GM10248 (cell line): ENCODE measurements around the gene PTPRU.
"Not testable (repeated sequence)": the region's sequence is repeated elsewhere in the genome, so short reads cannot be mapped to it uniquely, and the experiment has no call there.

Experiments used
- CTCF ChIA-PET: fragments of 300-600 bp; sonication (Branson Sonifier 250); formaldehyde crosslinking; extraction: SDS; loops from one replicate; lab custom pipeline; 2021; ENCODE audit warnings: antibody characterized with exemption; lab: Yijun Ruan, JAX
- POLR2A ChIA-PET: fragments of 350-650 bp; sonication (Branson Sonifier 250); formaldehyde crosslinking; extraction: SDS; loops from one replicate; lab custom pipeline; 2020; ENCODE audit warnings: antibody characterized with exemption; lab: Yijun Ruan, JAX
- DNase-seq: peaks from one replicate; pipeline ENCODE4 v3.0.0; 2012; ENCODE audit errors: extremely low spot score
- TF ChIP-seq, protein P1 (sequence below): IDR thresholded peaks from 2 replicates; pipeline ENCODE4 v1.5.1; 2012; ENCODE audit warnings: mild to moderate bottlenecking, low read depth; ENCODE audit errors: extremely low read depth, missing control alignments, control extremely low read depth

The PTPRU gene

DNA sequence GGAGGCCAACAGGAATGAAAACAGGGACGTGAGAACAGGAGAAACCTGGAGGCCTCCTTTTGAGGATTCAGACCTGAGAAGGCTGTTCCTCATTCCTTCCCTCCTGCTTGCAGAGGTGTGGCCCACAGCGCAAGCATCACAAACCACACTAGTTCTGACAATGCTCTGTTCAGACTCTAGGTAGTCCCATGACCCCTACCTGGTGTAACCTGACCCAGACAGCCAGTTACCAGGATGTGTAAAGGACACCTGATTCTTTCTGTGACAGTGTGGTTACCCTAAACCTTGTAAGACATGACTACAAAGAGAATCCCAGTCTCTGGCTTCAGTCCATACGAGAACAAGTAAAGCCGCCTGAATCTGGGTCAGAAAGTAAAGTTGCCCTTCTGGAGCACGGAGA, 8.8 kb upstream of the PTPRU start:
- TF ChIP-seq, protein P1, sequence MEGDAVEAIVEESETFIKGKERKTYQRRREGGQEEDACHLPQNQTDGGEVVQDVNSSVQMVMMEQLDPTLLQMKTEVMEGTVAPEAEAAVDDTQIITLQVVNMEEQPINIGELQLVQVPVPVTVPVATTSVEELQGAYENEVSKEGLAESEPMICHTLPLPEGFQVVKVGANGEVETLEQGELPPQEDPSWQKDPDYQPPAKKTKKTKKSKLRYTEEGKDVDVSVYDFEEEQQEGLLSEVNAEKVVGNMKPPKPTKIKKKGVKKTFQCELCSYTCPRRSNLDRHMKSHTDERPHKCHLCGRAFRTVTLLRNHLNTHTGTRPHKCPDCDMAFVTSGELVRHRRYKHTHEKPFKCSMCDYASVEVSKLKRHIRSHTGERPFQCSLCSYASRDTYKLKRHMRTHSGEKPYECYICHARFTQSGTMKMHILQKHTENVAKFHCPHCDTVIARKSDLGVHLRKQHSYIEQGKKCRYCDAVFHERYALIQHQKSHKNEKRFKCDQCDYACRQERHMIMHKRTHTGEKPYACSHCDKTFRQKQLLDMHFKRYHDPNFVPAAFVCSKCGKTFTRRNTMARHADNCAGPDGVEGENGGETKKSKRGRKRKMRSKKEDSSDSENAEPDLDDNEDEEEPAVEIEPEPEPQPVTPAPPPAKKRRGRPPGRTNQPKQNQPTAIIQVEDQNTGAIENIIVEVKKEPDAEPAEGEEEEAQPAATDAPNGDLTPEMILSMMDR, result no peak
- CTCF ChIA-PET, result interaction anchor here (1.0 to 1.9 kb wide), 2 partner anchors 11 to 25 kb away, joined by 3 to 5 read pairs; no protein-coding TSS in a partner anchor
- POLR2A ChIA-PET, result no interaction called here
- no peak for DNase-seq

DNA sequence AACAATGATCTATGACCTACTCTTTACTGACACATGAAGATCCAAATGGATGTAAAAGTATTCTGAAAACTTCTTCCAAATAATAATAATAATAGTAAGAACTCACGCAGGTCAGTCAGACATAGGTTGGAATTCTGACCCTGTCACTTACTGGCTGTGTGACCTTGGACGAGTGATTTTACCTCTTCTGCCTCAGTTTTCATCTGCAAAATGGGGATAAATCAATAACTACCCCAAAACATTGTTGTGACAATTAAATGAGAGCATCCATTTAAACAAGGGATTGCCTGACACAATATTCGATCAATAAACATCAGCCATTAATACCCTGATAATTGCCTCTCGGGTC, 6.1 kb upstream of the PTPRU start:
- ChIA-PET CTCF (interaction anchor here (0.7 to 1.7 kb wide), 5 partner anchors 8 to 48 kb away, joined by 3 to 7 read pairs (median 3); partner anchors contain the start of gene SRSF4), POLR2A (no interaction called here)
- TF ChIP-seq, protein P1, result no peak
- DNase-seq, result no peak

DNA sequence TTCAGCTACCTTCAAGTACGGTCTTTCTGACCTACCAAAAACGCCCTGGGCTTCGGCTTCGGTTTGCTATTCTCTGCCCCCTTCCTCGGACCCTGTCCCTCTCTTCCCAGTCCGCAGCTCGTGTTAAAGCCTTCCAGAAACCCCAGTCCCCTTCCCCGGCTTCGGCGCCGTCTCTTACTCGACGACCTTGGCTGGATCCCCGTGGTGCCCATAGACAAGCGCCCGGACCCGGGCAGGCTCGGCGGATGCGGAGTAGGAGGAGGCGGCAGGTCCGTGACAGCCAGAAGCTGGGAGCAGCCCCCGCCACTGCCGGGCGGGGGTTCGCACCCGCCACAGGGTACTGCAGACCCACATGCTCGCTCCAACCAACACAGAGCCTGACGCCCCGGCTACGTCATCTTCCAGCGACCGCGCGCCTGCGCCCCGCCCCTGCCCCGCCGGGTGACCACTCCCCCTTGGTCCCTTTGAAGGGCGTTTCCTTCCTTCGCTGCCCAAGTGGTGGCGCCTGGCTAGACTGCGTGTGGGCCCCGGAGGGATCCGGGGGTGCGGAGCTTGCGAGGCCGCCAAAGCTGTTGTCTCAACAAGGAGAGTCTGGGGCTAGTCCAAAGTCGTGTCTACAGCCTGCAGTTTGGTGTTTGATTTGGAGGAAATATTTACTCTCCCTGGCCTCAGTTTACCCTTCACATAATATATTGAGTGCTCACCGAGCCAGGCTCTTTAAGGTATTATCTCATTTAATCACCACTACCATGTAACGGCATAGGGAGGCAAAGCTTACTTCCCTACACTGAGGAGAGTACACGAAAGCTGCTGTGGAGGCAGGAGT, 5.6 kb upstream of the PTPRU start, which contains the start of gene MECR:
MECR (minus strand) TSS at position 382 of the 826 bp plus-strand sequence; CDS start at position 354, 28 bp downstream.
- TF ChIP-seq, protein P1, result peak; percentile 50
- DNase-seq, result peak; percentile 97
- ChIA-PET CTCF (interaction anchor here (0.7 to 1.8 kb wide), 11 partner anchors 9 to 349 kb away, joined by 3 to 7 read pairs (median 3); partner anchors contain the start of gene SRSF4), POLR2A (interaction anchor here (0.6 kb wide), 2 partner anchors 9 to 322 kb away, joined by 3 to 4 read pairs; no protein-coding TSS in a partner anchor)

DNA sequence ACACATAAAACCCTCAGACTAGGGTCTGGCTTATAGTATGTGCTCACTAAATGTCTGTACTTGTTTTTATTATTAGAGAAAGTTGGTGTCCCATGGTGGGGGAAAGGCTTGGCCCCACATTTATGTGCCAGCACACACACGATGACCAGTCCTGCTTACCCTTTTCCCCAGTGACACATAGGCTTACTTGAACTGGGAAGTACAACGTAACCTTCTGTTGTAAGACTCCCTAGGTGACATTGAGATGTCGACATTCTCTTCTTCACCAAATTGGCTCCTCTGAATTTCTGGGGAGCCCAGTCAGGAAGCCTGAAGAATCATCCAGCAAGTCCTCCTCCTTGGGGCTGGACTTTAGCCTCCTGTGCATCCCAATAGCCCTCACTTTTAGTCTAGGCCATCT, 3.9 kb upstream of the PTPRU start:
- no peak for DNase-seq
- ChIA-PET POLR2A (interaction anchor here (0.5 kb wide), 1 partner anchor 76 kb away, joined by 3 read pairs; no protein-coding TSS in a partner anchor), CTCF (interaction anchor here (1.2 to 1.8 kb wide), 2 partner anchors 14 to 350 kb away, joined by 3 to 4 read pairs; no protein-coding TSS in a partner anchor)
- TF ChIP-seq, protein P1, result no peak

DNA sequence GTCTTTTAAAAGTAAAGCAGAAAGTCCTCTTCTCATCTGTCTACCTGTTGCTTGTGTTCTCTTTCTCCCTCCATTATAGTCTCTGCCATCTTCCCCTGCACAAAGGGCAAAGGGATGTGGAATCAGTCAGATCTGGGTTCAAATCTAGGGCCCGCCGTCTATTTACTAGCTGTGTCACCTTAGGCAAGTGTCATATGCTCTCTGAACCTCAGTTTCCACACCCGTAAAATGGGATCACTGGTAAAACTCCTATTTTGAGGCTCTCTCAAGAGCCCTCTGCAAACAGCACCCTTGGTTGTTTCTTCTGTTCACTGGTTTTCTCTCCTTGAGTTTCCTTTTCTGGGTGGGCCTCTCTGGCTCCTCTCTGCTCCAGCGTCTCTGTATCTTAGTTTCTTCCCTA, 2.6 kb upstream of the PTPRU start:
- POLR2A ChIA-PET, result no interaction called here
- TF ChIP-seq, protein P1, result no peak
- CTCF ChIA-PET, result interaction anchor here (1.2 to 1.6 kb wide), 2 partner anchors 11 to 31 kb away, joined by 3 to 7 read pairs; no protein-coding TSS in a partner anchor
- DNase-seq, result no peak

DNA sequence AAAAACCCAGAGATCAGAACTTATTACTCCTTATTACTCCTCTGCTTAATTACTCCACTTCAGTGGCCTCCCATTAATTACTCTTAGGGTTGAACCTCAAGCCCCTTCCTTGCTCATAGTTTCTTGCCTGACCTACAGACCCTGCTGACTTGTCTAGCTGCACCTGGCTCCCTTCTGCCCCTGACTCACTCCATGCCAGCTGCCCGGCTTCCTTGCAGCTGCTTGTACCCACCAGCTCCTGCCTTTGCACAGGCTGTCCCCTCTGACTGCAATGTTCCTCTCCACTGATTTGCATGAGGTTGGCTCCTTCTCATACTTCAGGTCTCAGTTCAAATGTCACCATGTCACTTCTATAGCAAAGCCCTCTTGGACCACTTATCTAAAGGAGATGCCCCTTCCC, 1.9 kb upstream of the PTPRU start:
- no peak for DNase-seq
- ChIA-PET POLR2A (no interaction called here), CTCF (interaction anchor here (1.2 to 1.6 kb wide), 3 partner anchors 10 to 1146 kb away, joined by 3 to 7 read pairs (median 3); no protein-coding TSS in a partner anchor)
- TF ChIP-seq, protein P1, result no peak

DNA sequence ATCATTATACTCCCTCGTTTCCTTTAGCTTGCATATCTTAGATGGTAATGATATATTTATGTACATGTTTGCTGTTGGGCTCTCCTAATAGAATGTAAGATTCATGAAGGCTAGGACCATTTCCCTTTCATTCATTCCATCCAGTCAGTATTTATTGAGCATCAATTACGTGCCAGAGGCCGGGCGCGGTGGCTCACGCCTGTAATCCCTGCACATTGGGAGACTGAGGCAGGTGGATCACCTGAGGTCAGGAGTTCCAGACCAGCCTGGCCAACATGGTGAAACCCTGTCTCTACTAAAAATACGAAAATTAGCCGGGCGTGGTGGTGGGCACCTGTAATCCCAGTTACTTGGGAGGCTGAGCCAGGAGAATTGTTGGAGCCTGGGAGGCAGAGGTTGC, 1.4 kb upstream of the PTPRU start:
- CTCF ChIA-PET, result interaction anchor here (1.5 to 1.6 kb wide), 2 partner anchors 32 to 1145 kb away, joined by 3 to 7 read pairs; no protein-coding TSS in a partner anchor
- POLR2A ChIA-PET, DNase-seq: not testable (repeated sequence)
